Progenitor cell of endocrine pancreas (in vitro differentiated cells): Measurements from ENCODE around the gene LGI2. TPM values are rescaled to one million over a fixed set of nuclear protein-coding genes. Genes with fewer than 3 reads are reported as not detected.
"Not testable (repeated sequence)": the region's sequence is repeated elsewhere in the genome, so short reads cannot be mapped to it uniquely, and the experiment has no call there.

Experiments
- DNase-seq: peaks from one replicate; pipeline ENCODE4 v3.0.0; 2021; ENCODE audit warnings: low spot score; ENCODE audit not compliant: unreplicated experiment
- H3K27ac Mint-ChIP-seq: 2 replicates; pipeline ENCODE4 v1.8.0; 2021; ENCODE audit warnings: mild to moderate bottlenecking, moderate library complexity, mixed read lengths
- H3K27me3 Mint-ChIP-seq: 2 replicates; pipeline ENCODE4 v1.8.0; 2021; ENCODE audit warnings: mixed read lengths
- H3K36me3 Mint-ChIP-seq: 2 replicates; pipeline ENCODE4 v1.8.0; 2022; ENCODE audit warnings: mixed read lengths; ENCODE audit not compliant: insufficient read depth
- H3K4me1 Mint-ChIP-seq: 2 replicates; pipeline ENCODE4 v1.8.0; 2021; ENCODE audit warnings: low read depth, mixed read lengths
- H3K4me3 Mint-ChIP-seq: 2 replicates; pipeline ENCODE4 v1.8.0; 2021; ENCODE audit warnings: low read depth, mild to moderate bottlenecking, moderate library complexity, mixed read lengths
- H3K9me3 Mint-ChIP-seq: 2 replicates; pipeline ENCODE4 v1.8.0; 2021; ENCODE audit warnings: low read depth, mixed read lengths
- total RNA-seq: library from RNA; stranded (reverse); gene quantifications from 2 replicates; pipeline ENCODE4 v1.2.1, GENCODE V29; 2021
- TF ChIP-seq, protein P1 (sequence below): fragments of 200-600 bp; sonication (generic); IDR thresholded peaks from one replicate; pipeline ENCODE4 v1.5.0; 2021; ENCODE audit warnings: antibody characterized with exemption, mild to moderate bottlenecking; ENCODE audit not compliant: unreplicated experiment

Gene LGI2
- total RNA-seq, 1 donor from 2014 or later, result 17.4 TPM

GRCh38 chr4:25060241-25060962, 29.7 kb upstream of the LGI2 start:
- no peaks in the 10 kb centered on the region for H3K27me3 Mint-ChIP-seq
- no peak overlapping the region for H3K4me3 Mint-ChIP-seq
- peaks cover 20% of the 10 kb centered on the region for H3K4me1 Mint-ChIP-seq
- no peak overlapping the region for H3K27ac Mint-ChIP-seq
- DNase-seq, result no peak
- peaks cover 5% of the 10 kb centered on the region for H3K9me3 Mint-ChIP-seq
- TF ChIP-seq, protein P1, sequence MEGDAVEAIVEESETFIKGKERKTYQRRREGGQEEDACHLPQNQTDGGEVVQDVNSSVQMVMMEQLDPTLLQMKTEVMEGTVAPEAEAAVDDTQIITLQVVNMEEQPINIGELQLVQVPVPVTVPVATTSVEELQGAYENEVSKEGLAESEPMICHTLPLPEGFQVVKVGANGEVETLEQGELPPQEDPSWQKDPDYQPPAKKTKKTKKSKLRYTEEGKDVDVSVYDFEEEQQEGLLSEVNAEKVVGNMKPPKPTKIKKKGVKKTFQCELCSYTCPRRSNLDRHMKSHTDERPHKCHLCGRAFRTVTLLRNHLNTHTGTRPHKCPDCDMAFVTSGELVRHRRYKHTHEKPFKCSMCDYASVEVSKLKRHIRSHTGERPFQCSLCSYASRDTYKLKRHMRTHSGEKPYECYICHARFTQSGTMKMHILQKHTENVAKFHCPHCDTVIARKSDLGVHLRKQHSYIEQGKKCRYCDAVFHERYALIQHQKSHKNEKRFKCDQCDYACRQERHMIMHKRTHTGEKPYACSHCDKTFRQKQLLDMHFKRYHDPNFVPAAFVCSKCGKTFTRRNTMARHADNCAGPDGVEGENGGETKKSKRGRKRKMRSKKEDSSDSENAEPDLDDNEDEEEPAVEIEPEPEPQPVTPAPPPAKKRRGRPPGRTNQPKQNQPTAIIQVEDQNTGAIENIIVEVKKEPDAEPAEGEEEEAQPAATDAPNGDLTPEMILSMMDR, result no peak
- H3K36me3 Mint-ChIP-seq, result no peaks in the 10 kb centered on the region

DNA sequence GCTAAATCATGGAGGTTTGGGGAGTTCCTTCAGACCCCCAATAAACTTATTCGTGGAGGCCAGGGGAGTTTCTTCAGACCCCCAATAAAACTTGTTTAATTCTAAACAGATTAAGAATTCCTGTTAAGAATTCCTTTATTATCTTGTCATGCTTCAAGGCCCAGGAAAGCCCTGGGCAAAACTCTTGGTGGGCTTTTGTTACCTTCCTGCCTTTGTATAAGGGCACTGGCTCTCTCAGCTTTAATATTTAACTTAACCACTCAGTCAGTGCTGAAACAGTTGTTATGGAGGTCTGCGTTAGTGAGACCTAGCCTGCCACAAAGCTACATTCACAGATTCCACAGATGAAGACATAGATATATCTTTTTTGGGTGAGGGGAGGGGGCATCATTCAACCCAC, 29.0 kb upstream of the LGI2 start:
- Mint-ChIP-seq H3K4me3 (no peak overlapping the region), H3K27ac (no peak overlapping the region), H3K9me3 (peaks cover 5% of the 10 kb centered on the region), H3K36me3 (no peaks in the 10 kb centered on the region), H3K4me1 (peaks cover 18% of the 10 kb centered on the region), H3K27me3 (no peaks in the 10 kb centered on the region)
- TF ChIP-seq, protein P1, result no peak
- no peak for DNase-seq

- no peak overlapping the region for H3K27ac Mint-ChIP-seq
Observed at GRCh38 chr4:25058796-25059195, 28.1 kb upstream of the LGI2 start.

GRCh38 chr4:25057299-25057698, 26.6 kb upstream of the LGI2 start:
- Mint-ChIP-seq H3K4me1 (peaks cover 16% of the 10 kb centered on the region), H3K9me3 (peaks cover 5% of the 10 kb centered on the region), H3K27ac (no peak overlapping the region), H3K4me3 (no peak overlapping the region), H3K27me3 (no peaks in the 10 kb centered on the region), H3K36me3 (no peaks in the 10 kb centered on the region)
- no peak for DNase-seq
- TF ChIP-seq, protein P1, result no peak

More at GRCh38 chr4:25058796-25059195, 28.1 kb upstream of the LGI2 start:
- H3K4me1 Mint-ChIP-seq, result peaks cover 16% of the 10 kb centered on the region
- peaks cover 5% of the 10 kb centered on the region for H3K9me3 Mint-ChIP-seq
- TF ChIP-seq, protein P1, result no peak
- no peaks in the 10 kb centered on the region for H3K27me3 Mint-ChIP-seq
- H3K36me3 Mint-ChIP-seq, result no peaks in the 10 kb centered on the region
- no peak for DNase-seq
- H3K4me3 Mint-ChIP-seq, result no peak overlapping the region

GRCh38 chr4:25052037-25052436, 21.3 kb upstream of the LGI2 start:
- DNase-seq, H3K36me3 Mint-ChIP-seq, H3K4me3 Mint-ChIP-seq, H3K9me3 Mint-ChIP-seq, H3K27ac Mint-ChIP-seq, H3K4me1 Mint-ChIP-seq, H3K27me3 Mint-ChIP-seq: not testable (repeated sequence)

DNA sequence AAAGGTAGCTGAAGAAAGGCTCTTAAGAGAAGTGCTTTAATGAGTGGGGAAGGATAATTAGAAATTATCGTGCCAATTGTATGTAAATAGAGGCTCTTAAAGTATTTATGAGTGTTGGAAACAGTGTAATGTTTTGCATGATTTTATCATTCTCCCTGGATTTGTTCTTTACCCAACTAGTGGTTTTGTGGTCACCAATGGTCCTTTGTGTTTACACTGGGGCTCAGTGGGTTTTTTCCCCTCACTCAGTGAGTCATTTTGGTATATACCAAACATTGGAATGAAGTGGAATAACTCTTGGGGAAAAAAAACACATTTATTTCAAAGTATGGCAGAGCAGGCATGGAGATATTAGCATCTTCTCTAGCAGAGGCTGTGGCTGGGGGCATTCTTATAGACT, 20.8 kb upstream of the LGI2 start:
- Mint-ChIP-seq H3K36me3 (peaks cover 1% of the 10 kb centered on the region), H3K4me3 (no peak overlapping the region), H3K27ac (no peak overlapping the region), H3K4me1 (no peaks in the 10 kb centered on the region), H3K27me3 (no peaks in the 10 kb centered on the region), H3K9me3 (peaks cover 8% of the 10 kb centered on the region)
- no peak for DNase-seq
- TF ChIP-seq, protein P1, result no peak
